Heart right ventricle (tissue), 16 donors: ENCODE measurements around the gene FBLIM1. TPM values are rescaled to one million over a fixed set of nuclear protein-coding genes. Genes with fewer than 3 reads are reported as not detected.

ENCODE experiments used
- ATAC-seq, 8 donors: fragments of 200-7000 bp; cut with Tn5 transposase; one replicate each; pipeline ENCODE4 v1.9.1; 2020; ENCODE audit warnings: mild to moderate bottlenecking in 8 of 8, moderate library complexity in 8 of 8, moderate number of reproducible peaks in 1 of 8
- DNase-seq, 2 donors: peaks; one replicate each; pipeline ENCODE4 v3.0.0-alpha.2; 2020
- H3K27ac ChIP-seq, 10 donors: fragments of 200-600 bp; sonication (generic) in 2 of 10; one replicate each; pipeline versions ENCODE4 v1.5.0 to v1.8.0; 2020 to 2022; ENCODE audit warnings: mild to moderate bottlenecking in 3 of 10
- H3K27me3 ChIP-seq, 7 donors: fragments of 200-600 bp; one replicate each; pipeline ENCODE4 v1.8.0; 2021 to 2022; ENCODE audit warnings: mild to moderate bottlenecking in 2 of 7
- H3K36me3 ChIP-seq, 9 donors: fragments of 200-600 bp; sonication (generic) in 1 of 9; one replicate each; pipeline versions ENCODE4 v1.5.0 to v1.8.0; 2020 to 2022; ENCODE audit warnings: mild to moderate bottlenecking in 2 of 9
- H3K4me1 ChIP-seq, 9 donors: fragments of 200-600 bp; sonication (generic) in 1 of 9; one replicate each; pipeline versions ENCODE4 v1.5.0 to v1.8.0; 2020 to 2022; ENCODE audit warnings: mild to moderate bottlenecking in 4 of 9
- H3K4me3 ChIP-seq, 10 donors: fragments of 200-600 bp; sonication (generic) in 2 of 10; one replicate each; pipeline versions ENCODE4 v1.5.0 to v1.8.0; 2020 to 2022; ENCODE audit warnings: mild to moderate bottlenecking in 7 of 10, moderate library complexity in 2 of 10
- H3K9me3 ChIP-seq, 11 donors: fragments of 200-600 bp in 10 of 11; sonication (generic) in 2 of 11; one replicate each; pipeline versions ENCODE4 v1.5.0 to v1.8.0; 2013 to 2022; ENCODE audit warnings: mild to moderate bottlenecking in 2 of 11, control low read depth in 1 of 11, moderate library complexity in 1 of 11
- CTCF ChIP-seq, 9 donors: fragments of 200-600 bp; sonication (generic) in 2 of 9; IDR thresholded peaks; one replicate each; pipeline versions ENCODE4 v1.5.0 to v1.8.0; 2021 to 2022; ENCODE audit warnings: antibody characterized with exemption in 9 of 9, mild to moderate bottlenecking in 5 of 9, moderate library complexity in 1 of 9
- WGBS, 2 donors: extraction: QIAGEN DNeasy Blood & Tissue Kit; methylation state at CpG; one replicate each; pipeline ENCODE4 v1.1.7; 2013; ENCODE audit warnings: inconsistent platforms in 1 of 2; 5-methylcytosine and 5-hydroxymethylcytosine counted together
- intact Hi-C, 10 donors: fragments of 100-400 bp; cut with DNase I; formaldehyde crosslinking; loops; one replicate each; pipeline versions ENCODE4 v1.11.1 to v1.14.2; 2022
- polyA plus RNA-seq, 2 donors: library from polyadenylated mRNA; stranded (reverse); fragments of 200-250 nt; gene quantifications; one replicate each; pipeline ENCODE4 v1.2.3, GENCODE V29; 2013
- total RNA-seq, 10 donors: library from RNA; stranded (reverse); fragmentation: NEBNext Ultra II Directional in 3 of 10; extraction: Animal tissue kit (Norgen Biotek cat#: 25700) in 3 of 10; gene quantifications; one replicate each; pipeline versions ENCODE4 v1.2.1 to v1.2.4, GENCODE V29; 2021 to 2023
- donor health status: Arrhythmogenic right ventricular cardiomyopathy.
- donor health status: ischemic (EF 13 %, LVEDD 7.1; RV severe dilation, severe dysfunction).
- donor health status: healthy with polysubstance abuse.
- donor health status: DM: no; HTN: yes; CAD: no.
- donor health status: DM: no; HTN: no; CAD: no.
- donor health status: ischemic (EF 25% LVEDD 6.9; RV normal size, moderate dysfunction).
- donor health status: ischemic (EF 25% LVEDD 5.7; RV mildly dilated, moderate dysfunction).
- donor health status: healthy.
- donor health status: DM: yes; HTN: yes; CAD: no.
- donor health status: Ischemic cardiomyopathy.
- donor health status: ischemic (EF 35%, LVEDD 5.7; RV mildly dilated, moderate dysfunction).
- donor health status: nonischemic (EF 11% LVEDD 7.7; RV severe dilation, severe dysfunction).
- donor health status: DM: yes; HTN: yes; CAD: no.
- donor health status: PGD.
- donor health status: ischemic (EF 29% LVEDD 5.4; RV normal size, mild dysfunction).
- donor health status: nonischemic (EF 23%, LVEDD 6.1; RV moderate dilation, normal function).

FBLIM1 gene
- total and polyA plus RNA-seq, 12 donors, result 27.0 to 115 (median 58.7) TPM

GRCh38 chr1:15755646-15756040, 3.0 kb upstream of the FBLIM1 start:
- H3K36me3 ChIP-seq, result no peaks in the 10 kb centered on the region
- no peak for DNase-seq
- no peak for ATAC-seq
- H3K4me1 ChIP-seq, result peaks cover 7 to 41% (median 30%) of the 10 kb centered on the region in 9 donors
- H3K9me3 ChIP-seq, result no peaks in the 10 kb centered on the region
- no peak for TF ChIP-seq CTCF (IDR thresholded peaks at IDR 0.05)
- intact Hi-C loops, result no loop called here
- no peak overlapping the region for H3K27ac ChIP-seq
- H3K27me3 ChIP-seq, result peaks cover 0 to 46% (median 16%) of the 10 kb centered on the region in 7 donors
- 84 to 85% methylated on average over 4 of the region's 4 CpGs for WGBS, 2 donors
- no peak overlapping the region for H3K4me3 ChIP-seq

GRCh38 chr1:15756143-15757015, 2.2 kb upstream of the FBLIM1 start:
- ATAC-seq, result no peak
- Histone ChIP-seq H3K4me1 (peaks cover 14 to 49% (median 37%) of the 10 kb centered on the region in 9 donors), H3K36me3 (no peaks in the 10 kb centered on the region), H3K4me3 (no peak overlapping the region), H3K27ac (no peak overlapping the region), H3K27me3 (peaks cover 0 to 53% (median 16%) of the 10 kb centered on the region in 7 donors), H3K9me3 (no peaks in the 10 kb centered on the region)
- no peak for DNase-seq
- no peak for TF ChIP-seq CTCF (IDR thresholded peaks at IDR 0.05)
- WGBS, 2 donors, result 64 to 74% methylated on average over 21 of the region's 21 CpGs
- intact Hi-C loops, result no loop called here

GRCh38 chr1:15757016-15757543, 1.5 kb upstream of the FBLIM1 start:
- peak overlapping the region in 3 of 10 donors; percentile 66 to 87 (median 84) for H3K27ac ChIP-seq
- intact Hi-C loops, result no loop called here
- no peak for DNase-seq
- WGBS, 2 donors, result 78 to 81% methylated on average over 9 of the region's 9 CpGs
- ATAC-seq, result no peak
- no peak overlapping the region for H3K4me3 ChIP-seq
- peaks cover 14 to 56% (median 44%) of the 10 kb centered on the region in 9 donors for H3K4me1 ChIP-seq
- TF ChIP-seq CTCF (IDR thresholded peaks at IDR 0.05), result no peak
- peaks cover 0 to 59% (median 16%) of the 10 kb centered on the region in 7 donors for H3K27me3 ChIP-seq
- H3K9me3 ChIP-seq, result no peaks in the 10 kb centered on the region
- H3K36me3 ChIP-seq, result no peaks in the 10 kb centered on the region

GRCh38 chr1:15757575-15758342, 836 bp upstream of the FBLIM1 start:
- H3K27me3 ChIP-seq, result peaks cover 0 to 59% (median 16%) of the 10 kb centered on the region in 7 donors
- DNase-seq, result peak in 1 of 2 donors; percentile 21
- 18 to 25% methylated on average over 24 of the region's 24 CpGs for WGBS, 2 donors
- intact Hi-C loops, result no loop called here
- H3K4me1 ChIP-seq, result peaks cover 14 to 61% (median 47%) of the 10 kb centered on the region in 9 donors
- H3K36me3 ChIP-seq, result no peaks in the 10 kb centered on the region
- H3K9me3 ChIP-seq, result no peaks in the 10 kb centered on the region
- peak overlapping the region in 6 of 10 donors; percentile 66 to 87 (median 83) for H3K27ac ChIP-seq
- peak overlapping the region in 9 of 10 donors; percentile 66 to 85 (median 72) for H3K4me3 ChIP-seq
- ATAC-seq, result peak in 3 of 8 donors; percentile 11 to 25 (median 14)
- TF ChIP-seq CTCF (IDR thresholded peaks at IDR 0.05), result no peak
